Adipocyte (in vitro differentiated cells): Measurements from ENCODE around the gene IKZF3.

ENCODE experiments used
- DNase-seq: peaks from one replicate; pipeline ENCODE4 v3.0.0-alpha.2; 2015; ENCODE audit warnings: low read depth
- H3K27me3 ChIP-seq: replicated peaks from 2 replicates; pipeline ENCODE4 v1.7.0; 2013; ENCODE audit warnings: mild to moderate bottlenecking, low read length, moderate library complexity; ENCODE audit not compliant: control insufficient read depth, insufficient read depth
- H3K36me3 ChIP-seq: 2 replicates; pipeline ENCODE4 v1.7.0; 2013; ENCODE audit warnings: low read length, mild to moderate bottlenecking, moderate library complexity; ENCODE audit not compliant: control insufficient read depth, insufficient read depth, severe bottlenecking
- H3K4me1 ChIP-seq: 2 replicates; pipeline ENCODE4 v1.7.0; 2013; ENCODE audit warnings: mild to moderate bottlenecking, low read length, moderate library complexity; ENCODE audit not compliant: control insufficient read depth, insufficient read depth
- H3K4me3 ChIP-seq: 2 replicates; pipeline ENCODE4 v1.7.0; 2013; ENCODE audit warnings: mild to moderate bottlenecking, low read length, moderate library complexity
- H3K9ac ChIP-seq: 2 replicates; pipeline ENCODE4 v1.7.0; 2013; ENCODE audit warnings: mild to moderate bottlenecking, low read length, moderate library complexity
- H3K9me3 ChIP-seq: 2 replicates; pipeline ENCODE4 v1.7.0; 2013; ENCODE audit warnings: mild to moderate bottlenecking, low read length, moderate library complexity; ENCODE audit not compliant: control insufficient read depth

Gene IKZF3

GRCh38 chr17:39759204-39759603 is 104.9 kb downstream of the IKZF3 start:
- H3K4me1 ChIP-seq: peaks cover 5% of the 10 kb centered on the region
- H3K9me3 ChIP-seq: no peaks in the 10 kb centered on the region
- H3K27me3 ChIP-seq: peaks cover 9% of the 10 kb centered on the region
- H3K36me3 ChIP-seq: no peaks in the 10 kb centered on the region
- DNase-seq: no peak
- H3K9ac ChIP-seq: no peak overlapping the region
- H3K4me3 ChIP-seq: no peak overlapping the region

GRCh38 chr17:39757931-39758873 is 105.9 kb downstream of the IKZF3 start:
- H3K9ac ChIP-seq: no peak overlapping the region
- no peak overlapping the region for H3K4me3 ChIP-seq
- DNase-seq: no peak
- peaks cover 9% of the 10 kb centered on the region for H3K27me3 ChIP-seq
- no peaks in the 10 kb centered on the region for H3K36me3 ChIP-seq
- H3K4me1 ChIP-seq: peaks cover 10% of the 10 kb centered on the region
- H3K9me3 ChIP-seq: no peaks in the 10 kb centered on the region

GRCh38 chr17:39757176-39757662 is 106.9 kb downstream of the IKZF3 start:
- peaks cover 9% of the 10 kb centered on the region for H3K4me1 ChIP-seq
- H3K27me3 ChIP-seq: peaks cover 9% of the 10 kb centered on the region
- DNase-seq: no peak
- H3K36me3 ChIP-seq: no peaks in the 10 kb centered on the region
- no peak overlapping the region for H3K4me3 ChIP-seq
- no peak overlapping the region for H3K9ac ChIP-seq
- H3K9me3 ChIP-seq: no peaks in the 10 kb centered on the region

- Histone ChIP-seq H3K4me1 (peaks cover 9% of the 10 kb centered on the region), H3K9me3 (no peaks in the 10 kb centered on the region), H3K4me3 (no peak overlapping the region), H3K27me3 (peaks cover 9% of the 10 kb centered on the region), H3K36me3 (no peaks in the 10 kb centered on the region), H3K9ac (no peak overlapping the region)
- no peak for DNase-seq
Measured at GRCh38 chr17:39756380-39757079, 107.6 kb downstream of the IKZF3 start.

GRCh38 chr17:39755554-39756379 is 108.3 kb downstream of the IKZF3 start:
- Histone ChIP-seq H3K9ac (peak overlapping the region; percentile 88), H3K4me1 (peaks cover 10% of the 10 kb centered on the region), H3K4me3 (no peak overlapping the region), H3K36me3 (no peaks in the 10 kb centered on the region), H3K9me3 (no peaks in the 10 kb centered on the region), H3K27me3 (peaks cover 9% of the 10 kb centered on the region)
- DNase-seq: peak; percentile 15

- H3K9me3 ChIP-seq: no peaks in the 10 kb centered on the region
- H3K4me1 ChIP-seq: peaks cover 17% of the 10 kb centered on the region
- peaks cover 9% of the 10 kb centered on the region for H3K27me3 ChIP-seq
Measured at GRCh38 chr17:39754958-39755553, 109.1 kb downstream of the IKZF3 start.

GRCh38 chr17:39754161-39754957 is 109.8 kb downstream of the IKZF3 start:
- peak; percentile 93 for DNase-seq
- peaks cover 18% of the 10 kb centered on the region for H3K4me1 ChIP-seq
- no peaks in the 10 kb centered on the region for H3K9me3 ChIP-seq
- H3K27me3 ChIP-seq: peaks cover 6% of the 10 kb centered on the region
- peak overlapping the region; percentile 85 for H3K4me3 ChIP-seq
- H3K36me3 ChIP-seq: no peaks in the 10 kb centered on the region
- H3K9ac ChIP-seq: peak overlapping the region; percentile 88

More at GRCh38 chr17:39754958-39755553, 109.1 kb downstream of the IKZF3 start:
- peak; percentile 15 for DNase-seq
- Histone ChIP-seq H3K36me3 (no peaks in the 10 kb centered on the region), H3K9ac (peak overlapping the region; percentile 88), H3K4me3 (peak overlapping the region; percentile 85)

GRCh38 chr17:39753514-39754160 is 110.5 kb downstream of the IKZF3 start:
- H3K4me3 ChIP-seq: peak overlapping the region; percentile 85
- H3K9ac ChIP-seq: peak overlapping the region; percentile 88
- peaks cover 3% of the 10 kb centered on the region for H3K27me3 ChIP-seq
- no peaks in the 10 kb centered on the region for H3K36me3 ChIP-seq
- DNase-seq: peak; percentile 51
- H3K9me3 ChIP-seq: no peaks in the 10 kb centered on the region
- peaks cover 18% of the 10 kb centered on the region for H3K4me1 ChIP-seq

GRCh38 chr17:39752241-39752881 is 111.8 kb downstream of the IKZF3 start:
- no peak overlapping the region for H3K9ac ChIP-seq
- H3K4me3 ChIP-seq: no peak overlapping the region
- peaks cover 3% of the 10 kb centered on the region for H3K27me3 ChIP-seq
- H3K9me3 ChIP-seq: no peaks in the 10 kb centered on the region
- no peaks in the 10 kb centered on the region for H3K36me3 ChIP-seq
- DNase-seq: no peak
- peaks cover 18% of the 10 kb centered on the region for H3K4me1 ChIP-seq
